Glutamatergic neuron (in vitro differentiated cells): ENCODE data around the gene BUB1B. TPM values are rescaled to one million over a fixed set of nuclear protein-coding genes. Genes with fewer than 3 reads are reported as not detected.

Experiments used
- DNase-seq: peaks from one replicate; pipeline ENCODE4 v3.0.0; 2022
- H3K27ac Mint-ChIP-seq: one replicate; pipeline ENCODE4 v1.8.0; 2020; ENCODE audit warnings: mild to moderate bottlenecking, mixed read lengths, inconsistent platforms; ENCODE audit not compliant: unreplicated experiment
- H3K27me3 Mint-ChIP-seq: one replicate; pipeline ENCODE4 v1.8.0; 2020; ENCODE audit warnings: mild to moderate bottlenecking, moderate library complexity, mixed read lengths, inconsistent platforms; ENCODE audit not compliant: unreplicated experiment
- H3K36me3 Mint-ChIP-seq: one replicate; pipeline ENCODE4 v1.8.0; 2020; ENCODE audit warnings: mild to moderate bottlenecking, mixed read lengths, inconsistent platforms; ENCODE audit not compliant: unreplicated experiment
- H3K4me1 Mint-ChIP-seq: one replicate; pipeline ENCODE4 v1.8.0; 2020; ENCODE audit warnings: mild to moderate bottlenecking, low read depth, mixed read lengths, inconsistent platforms; ENCODE audit not compliant: unreplicated experiment
- H3K4me3 Mint-ChIP-seq: one replicate; pipeline ENCODE4 v1.8.0; 2020; ENCODE audit warnings: mild to moderate bottlenecking, mixed read lengths, inconsistent platforms; ENCODE audit not compliant: unreplicated experiment
- H3K9me3 Mint-ChIP-seq: one replicate; pipeline ENCODE4 v1.8.0; 2020; ENCODE audit warnings: mild to moderate bottlenecking, moderate library complexity, mixed read lengths, inconsistent platforms; ENCODE audit not compliant: unreplicated experiment
- total RNA-seq: library from RNA; stranded (reverse); fragmentation: NEBNext Ultra II Directional; extraction: Animal tissue kit (Norgen Biotek cat#: 25700); gene quantifications from one replicate; pipeline ENCODE4 v1.2.1, GENCODE V29; 2021; ENCODE audit not compliant: unreplicated experiment
- TF ChIP-seq, protein P1 (sequence below): fragments of 200-600 bp; sonication (generic); IDR thresholded peaks from one replicate; pipeline ENCODE4 v1.5.0; 2021; ENCODE audit not compliant: partially characterized antibody, unreplicated experiment

The BUB1B gene
- total RNA-seq, 1 donor from 2014 or later = 16.5 TPM

DNA sequence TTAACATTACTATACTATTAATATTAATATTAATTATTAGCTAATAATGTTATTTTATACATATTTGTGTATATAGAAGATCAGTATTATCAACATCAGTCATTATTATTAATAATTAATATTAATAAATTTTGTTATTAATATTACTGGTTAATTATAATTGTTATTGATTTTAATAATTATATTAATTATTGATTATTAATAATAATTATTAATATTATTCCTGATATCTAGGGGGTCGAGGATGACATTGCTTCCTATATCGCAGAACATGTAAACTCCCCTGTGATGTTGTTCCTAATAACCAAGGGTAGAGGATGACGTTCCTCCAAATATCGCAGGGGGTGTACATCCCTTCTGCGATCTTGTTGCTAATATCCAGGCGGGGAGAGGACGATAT lies 34.9 kb upstream of the BUB1B start:
- no peak overlapping the region for H3K27ac Mint-ChIP-seq
- H3K36me3 Mint-ChIP-seq = no peaks in the 10 kb centered on the region
- TF ChIP-seq, protein P1, sequence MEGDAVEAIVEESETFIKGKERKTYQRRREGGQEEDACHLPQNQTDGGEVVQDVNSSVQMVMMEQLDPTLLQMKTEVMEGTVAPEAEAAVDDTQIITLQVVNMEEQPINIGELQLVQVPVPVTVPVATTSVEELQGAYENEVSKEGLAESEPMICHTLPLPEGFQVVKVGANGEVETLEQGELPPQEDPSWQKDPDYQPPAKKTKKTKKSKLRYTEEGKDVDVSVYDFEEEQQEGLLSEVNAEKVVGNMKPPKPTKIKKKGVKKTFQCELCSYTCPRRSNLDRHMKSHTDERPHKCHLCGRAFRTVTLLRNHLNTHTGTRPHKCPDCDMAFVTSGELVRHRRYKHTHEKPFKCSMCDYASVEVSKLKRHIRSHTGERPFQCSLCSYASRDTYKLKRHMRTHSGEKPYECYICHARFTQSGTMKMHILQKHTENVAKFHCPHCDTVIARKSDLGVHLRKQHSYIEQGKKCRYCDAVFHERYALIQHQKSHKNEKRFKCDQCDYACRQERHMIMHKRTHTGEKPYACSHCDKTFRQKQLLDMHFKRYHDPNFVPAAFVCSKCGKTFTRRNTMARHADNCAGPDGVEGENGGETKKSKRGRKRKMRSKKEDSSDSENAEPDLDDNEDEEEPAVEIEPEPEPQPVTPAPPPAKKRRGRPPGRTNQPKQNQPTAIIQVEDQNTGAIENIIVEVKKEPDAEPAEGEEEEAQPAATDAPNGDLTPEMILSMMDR = no peak
- peaks cover 5% of the 10 kb centered on the region for H3K9me3 Mint-ChIP-seq
- H3K4me3 Mint-ChIP-seq = no peak overlapping the region
- DNase-seq = no peak
- H3K27me3 Mint-ChIP-seq = peaks cover 2% of the 10 kb centered on the region
- peaks cover 14% of the 10 kb centered on the region for H3K4me1 Mint-ChIP-seq

DNA sequence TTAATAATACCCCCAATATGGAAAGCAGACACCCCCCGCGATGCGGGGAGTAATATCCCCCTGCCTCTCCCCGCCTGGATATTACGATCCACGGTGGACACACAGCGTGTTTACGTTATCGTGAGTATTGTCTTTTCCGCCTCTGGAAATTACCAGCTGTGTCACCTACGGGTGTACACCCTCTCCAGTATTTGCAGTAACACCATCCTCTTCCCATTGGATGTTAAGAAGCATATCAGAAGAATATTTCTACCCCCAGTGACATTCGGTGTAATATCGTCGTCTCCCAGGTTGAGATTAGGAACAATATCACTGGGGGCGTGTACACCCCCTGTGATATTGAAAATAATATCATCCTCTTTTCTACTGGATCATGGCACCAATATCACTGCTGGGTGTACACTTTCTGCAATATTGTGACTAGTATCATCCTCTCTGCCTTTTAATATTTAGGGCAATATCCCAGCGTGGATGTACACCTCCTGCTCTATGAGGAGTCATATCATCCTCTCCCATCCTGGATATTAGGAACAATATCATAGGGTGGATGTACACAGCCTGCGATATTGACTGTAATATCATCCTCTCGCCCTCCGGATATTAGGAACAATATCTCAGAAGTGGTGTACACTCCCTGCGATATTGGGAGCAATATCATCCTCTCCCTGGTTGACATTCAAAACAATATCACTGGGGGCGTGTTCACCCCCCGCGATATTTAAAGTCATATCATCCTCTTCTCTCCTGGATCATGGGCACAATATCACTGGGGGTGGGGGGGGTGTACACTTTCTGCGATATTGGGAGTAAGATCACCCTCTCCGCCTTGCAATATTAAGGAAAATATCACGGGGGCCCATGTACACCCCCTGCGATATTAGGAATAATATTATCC lies 31.9 kb upstream of the BUB1B start:
- TF ChIP-seq, protein P1 = no peak
- Mint-ChIP-seq H3K4me1 (no peaks in the 10 kb centered on the region), H3K27ac (no peak overlapping the region), H3K4me3 (no peak overlapping the region), H3K27me3 (no peaks in the 10 kb centered on the region), H3K36me3 (no peaks in the 10 kb centered on the region), H3K9me3 (peaks cover 5% of the 10 kb centered on the region)
- DNase-seq = no peak

DNA sequence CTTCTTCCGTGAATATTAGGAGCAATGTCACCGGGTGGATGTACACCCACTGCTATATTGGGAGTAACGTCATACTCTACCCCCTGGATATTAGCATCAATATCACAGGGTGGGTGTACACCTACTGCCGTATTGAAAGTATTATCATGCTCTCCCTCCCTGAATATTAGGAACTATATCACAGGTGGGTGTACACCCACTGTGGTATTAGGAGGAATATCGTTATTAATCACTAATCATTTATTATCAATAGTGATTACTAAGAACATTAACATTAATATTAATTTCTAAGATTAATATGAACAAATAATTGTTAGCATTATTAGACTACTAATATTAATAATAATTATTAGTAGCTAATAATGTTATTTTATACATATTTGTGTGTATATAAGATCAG lies 30.8 kb upstream of the BUB1B start:
- TF ChIP-seq, protein P1 = no peak
- no peaks in the 10 kb centered on the region for H3K36me3 Mint-ChIP-seq
- no peak for DNase-seq

DNA sequence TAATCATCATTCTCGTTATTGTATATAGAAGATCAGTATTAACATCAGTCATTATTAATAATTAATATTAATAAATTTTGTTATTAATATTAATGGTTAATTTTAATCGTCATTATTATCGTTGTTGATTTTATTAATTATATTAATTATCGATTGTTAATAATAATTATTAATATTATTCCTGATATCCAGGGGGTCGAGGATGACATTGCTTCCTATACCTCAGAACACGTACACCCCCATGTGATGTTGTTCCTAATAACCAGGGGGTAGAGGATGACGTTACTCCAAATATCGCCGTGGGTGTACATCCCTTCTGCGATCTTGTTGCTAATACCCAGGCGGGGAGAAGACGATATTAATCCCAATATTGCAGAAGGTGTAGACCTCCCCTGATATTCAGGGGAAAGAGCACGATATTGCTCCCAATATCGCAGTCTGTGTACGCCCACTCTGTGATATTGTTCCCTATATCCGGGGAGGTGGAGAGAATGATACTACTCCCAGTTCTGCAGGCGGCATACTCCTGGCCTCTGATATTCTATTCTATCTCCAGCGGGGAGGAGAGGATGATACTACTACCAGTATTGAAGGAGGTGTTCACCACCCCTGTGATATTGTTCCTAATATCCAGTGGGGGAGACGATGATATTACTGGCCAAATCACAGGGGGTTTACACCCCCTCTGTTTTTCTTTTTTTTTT lies 29.9 kb upstream of the BUB1B start:
- TF ChIP-seq, protein P1 = no peak

More for the DNA sequence above, 30.8 kb upstream of the BUB1B start:
- Mint-ChIP-seq H3K4me1 (no peaks in the 10 kb centered on the region), H3K27ac (no peak overlapping the region), H3K4me3 (no peak overlapping the region), H3K27me3 (peaks cover 2% of the 10 kb centered on the region), H3K9me3 (peaks cover 5% of the 10 kb centered on the region)

DNA sequence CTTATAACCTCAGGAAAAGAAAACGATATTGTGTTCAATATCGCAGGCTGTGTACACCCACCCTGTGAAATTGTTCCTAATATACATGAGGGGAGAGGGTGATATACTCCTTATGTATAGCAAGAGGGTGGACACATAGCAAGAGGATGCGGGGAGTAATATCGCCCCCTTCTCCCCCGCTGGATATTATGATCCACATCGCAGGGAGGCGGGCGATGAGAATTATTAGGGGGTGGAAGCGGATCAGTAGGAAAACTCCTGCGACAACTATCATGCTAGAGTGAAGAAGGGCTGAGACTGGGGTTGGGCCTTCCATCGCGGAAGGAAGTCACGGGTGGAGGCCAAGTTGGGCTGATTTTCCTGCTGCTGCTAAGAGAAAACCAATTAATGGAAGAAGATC lies 27.3 kb upstream of the BUB1B start:
- peaks cover 3% of the 10 kb centered on the region for H3K4me1 Mint-ChIP-seq
- H3K4me3 Mint-ChIP-seq = no peak overlapping the region
- peaks cover 2% of the 10 kb centered on the region for H3K27me3 Mint-ChIP-seq
- no peak for DNase-seq
- TF ChIP-seq, protein P1 = no peak
- H3K27ac Mint-ChIP-seq = no peak overlapping the region
- H3K9me3 Mint-ChIP-seq = peaks cover 1% of the 10 kb centered on the region
- H3K36me3 Mint-ChIP-seq = no peaks in the 10 kb centered on the region

More for the DNA sequence above, 29.9 kb upstream of the BUB1B start:
- no peak overlapping the region for H3K27ac Mint-ChIP-seq
- peaks cover 2% of the 10 kb centered on the region for H3K27me3 Mint-ChIP-seq
- no peak overlapping the region for H3K4me3 Mint-ChIP-seq
- H3K36me3 Mint-ChIP-seq = no peaks in the 10 kb centered on the region
- H3K4me1 Mint-ChIP-seq = peaks cover 3% of the 10 kb centered on the region
- peaks cover 5% of the 10 kb centered on the region for H3K9me3 Mint-ChIP-seq
- no peak for DNase-seq
